ENCODE data around the gene CTCFL. TPM values are rescaled to one million over a fixed set of nuclear protein-coding genes. Genes with fewer than 3 reads are reported as not detected.
A peak's percentile ranks its signal among the peaks of the same experiment; 100 is the strongest.

The CTCFL gene
- total and polyA plus RNA-seq, 2 of the 13 experiments (the other 11 are each of a cell fraction or from before 2014, with no cell fraction given): 0.04 TPM; not detected in 1

DNA sequence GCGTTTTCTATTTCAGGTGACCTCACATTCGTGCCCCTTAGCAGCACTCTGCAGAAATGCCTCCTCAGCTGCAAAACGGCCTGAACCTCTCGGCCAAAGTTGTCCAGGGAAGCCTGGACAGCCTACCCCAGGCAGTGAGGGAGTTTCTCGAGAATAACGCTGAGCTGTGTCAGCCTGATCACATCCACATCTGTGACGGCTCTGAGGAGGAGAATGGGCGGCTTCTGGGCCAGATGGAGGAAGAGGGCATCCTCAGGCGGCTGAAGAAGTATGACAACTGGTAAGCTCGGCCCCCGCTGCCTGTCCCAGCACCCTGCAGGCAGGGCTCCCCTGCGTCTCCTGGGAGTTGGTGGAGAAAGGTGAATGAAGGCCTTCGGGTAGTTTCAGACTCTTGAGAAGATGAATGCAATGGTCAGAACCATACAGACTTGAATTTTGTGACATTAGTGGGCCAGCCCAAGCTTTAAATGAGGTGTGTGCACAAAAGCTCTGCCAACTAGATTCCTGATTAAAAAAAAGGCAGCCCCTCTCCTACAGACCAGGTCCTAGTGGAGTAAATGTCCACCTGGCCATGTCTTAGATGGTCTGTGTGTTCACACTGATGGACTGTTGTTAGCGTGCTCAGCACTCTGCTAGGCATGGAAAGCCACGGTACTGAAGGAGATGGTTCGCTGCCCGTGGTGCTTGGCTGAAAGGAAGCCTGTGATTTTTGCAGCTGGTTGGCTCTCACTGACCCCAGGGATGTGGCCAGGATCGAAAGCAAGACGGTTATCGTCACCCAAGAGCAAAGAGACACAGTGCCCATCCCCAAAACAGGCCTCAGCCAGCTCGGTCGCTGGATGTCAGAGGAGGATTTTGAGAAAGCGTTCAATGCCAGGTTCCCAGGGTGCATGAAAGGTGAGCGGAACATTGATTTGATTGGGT lies 36.7 kb upstream of the CTCFL start (continued):
- TF ChIP-seq, protein P1, sequence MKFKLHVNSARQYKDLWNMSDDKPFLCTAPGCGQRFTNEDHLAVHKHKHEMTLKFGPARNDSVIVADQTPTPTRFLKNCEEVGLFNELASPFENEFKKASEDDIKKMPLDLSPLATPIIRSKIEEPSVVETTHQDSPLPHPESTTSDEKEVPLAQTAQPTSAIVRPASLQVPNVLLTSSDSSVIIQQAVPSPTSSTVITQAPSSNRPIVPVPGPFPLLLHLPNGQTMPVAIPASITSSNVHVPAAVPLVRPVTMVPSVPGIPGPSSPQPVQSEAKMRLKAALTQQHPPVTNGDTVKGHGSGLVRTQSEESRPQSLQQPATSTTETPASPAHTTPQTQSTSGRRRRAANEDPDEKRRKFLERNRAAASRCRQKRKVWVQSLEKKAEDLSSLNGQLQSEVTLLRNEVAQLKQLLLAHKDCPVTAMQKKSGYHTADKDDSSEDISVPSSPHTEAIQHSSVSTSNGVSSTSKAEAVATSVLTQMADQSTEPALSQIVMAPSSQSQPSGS (CRISPR knock-in tag; IDR thresholded peaks at IDR 0.05): no peak
- TF ChIP-seq XBP1 (CRISPR knock-in tag; IDR thresholded peaks at IDR 0.05): 0 out of 2 replicates have a peak, but pooled peaks have one; percentile 43
- no peak; the same call in 1 of the 2 replicates for TF ChIP-seq ZFY (CRISPR knock-in tag; IDR thresholded peaks at IDR 0.05)
- TF ChIP-seq SCMH1 (CRISPR knock-in tag; IDR thresholded peaks at IDR 0.05; ENCODE audit: borderline replicate concordance): no peak
- TF ChIP-seq ZNF335 (CRISPR knock-in tag; IDR thresholded peaks at IDR 0.05): no peak
- TF ChIP-seq RBFOX2 (IDR thresholded peaks at IDR 0.05; ENCODE audit: low read depth, low read length): no peak
- TF ChIP-seq SYNCRIP (IDR thresholded peaks at IDR 0.05; ENCODE audit: insufficient read depth, low read depth, low read length): no peak
- TF ChIP-seq ZNF670 (CRISPR knock-in tag; IDR thresholded peaks at IDR 0.05; ENCODE audit: borderline replicate concordance): 0 out of 2 replicates have a peak, but pooled peaks have one; percentile 72
- TF ChIP-seq MEIS2 (CRISPR knock-in tag; IDR thresholded peaks at IDR 0.05): no peak
- no peak; the same call in 1 of the 2 replicates for TF ChIP-seq ZNF850 (CRISPR knock-in tag; conservative IDR thresholded peaks at IDR 0.05)
- peak; percentile 11; the same call in 1 of the 2 replicates for TF ChIP-seq ZNF430 (CRISPR knock-in tag; IDR thresholded peaks at IDR 0.05)
- TF ChIP-seq BCL6 (CRISPR knock-in tag; IDR thresholded peaks at IDR 0.05): no peak
- TF ChIP-seq POLR2AphosphoS2 (IDR thresholded peaks at IDR 0.05; ENCODE audit: low read depth, low read length): peak; percentile 34; the same call in 1 of the 2 replicates
- TF ChIP-seq ZNF891 (CRISPR knock-in tag; IDR thresholded peaks at IDR 0.05): peak; percentile 13; the same call in 1 of the 2 replicates
- no peak for TF ChIP-seq ZNF136 (CRISPR knock-in tag; IDR thresholded peaks at IDR 0.05; ENCODE audit: low read depth)
- TF ChIP-seq, protein P2, sequence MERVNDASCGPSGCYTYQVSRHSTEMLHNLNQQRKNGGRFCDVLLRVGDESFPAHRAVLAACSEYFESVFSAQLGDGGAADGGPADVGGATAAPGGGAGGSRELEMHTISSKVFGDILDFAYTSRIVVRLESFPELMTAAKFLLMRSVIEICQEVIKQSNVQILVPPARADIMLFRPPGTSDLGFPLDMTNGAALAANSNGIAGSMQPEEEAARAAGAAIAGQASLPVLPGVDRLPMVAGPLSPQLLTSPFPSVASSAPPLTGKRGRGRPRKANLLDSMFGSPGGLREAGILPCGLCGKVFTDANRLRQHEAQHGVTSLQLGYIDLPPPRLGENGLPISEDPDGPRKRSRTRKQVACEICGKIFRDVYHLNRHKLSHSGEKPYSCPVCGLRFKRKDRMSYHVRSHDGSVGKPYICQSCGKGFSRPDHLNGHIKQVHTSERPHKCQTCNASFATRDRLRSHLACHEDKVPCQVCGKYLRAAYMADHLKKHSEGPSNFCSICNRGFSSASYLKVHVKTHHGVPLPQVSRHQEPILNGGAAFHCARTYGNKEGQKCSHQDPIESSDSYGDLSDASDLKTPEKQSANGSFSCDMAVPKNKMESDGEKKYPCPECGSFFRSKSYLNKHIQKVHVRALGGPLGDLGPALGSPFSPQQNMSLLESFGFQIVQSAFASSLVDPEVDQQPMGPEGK (CRISPR knock-in tag; IDR thresholded peaks at IDR 0.05): no peak
- TF ChIP-seq ZNF33A (CRISPR knock-in tag; IDR thresholded peaks at IDR 0.05; ENCODE audit: borderline replicate concordance): peak; percentile 77; the same call in 1 of the 2 replicates
- TF ChIP-seq, protein P3, sequence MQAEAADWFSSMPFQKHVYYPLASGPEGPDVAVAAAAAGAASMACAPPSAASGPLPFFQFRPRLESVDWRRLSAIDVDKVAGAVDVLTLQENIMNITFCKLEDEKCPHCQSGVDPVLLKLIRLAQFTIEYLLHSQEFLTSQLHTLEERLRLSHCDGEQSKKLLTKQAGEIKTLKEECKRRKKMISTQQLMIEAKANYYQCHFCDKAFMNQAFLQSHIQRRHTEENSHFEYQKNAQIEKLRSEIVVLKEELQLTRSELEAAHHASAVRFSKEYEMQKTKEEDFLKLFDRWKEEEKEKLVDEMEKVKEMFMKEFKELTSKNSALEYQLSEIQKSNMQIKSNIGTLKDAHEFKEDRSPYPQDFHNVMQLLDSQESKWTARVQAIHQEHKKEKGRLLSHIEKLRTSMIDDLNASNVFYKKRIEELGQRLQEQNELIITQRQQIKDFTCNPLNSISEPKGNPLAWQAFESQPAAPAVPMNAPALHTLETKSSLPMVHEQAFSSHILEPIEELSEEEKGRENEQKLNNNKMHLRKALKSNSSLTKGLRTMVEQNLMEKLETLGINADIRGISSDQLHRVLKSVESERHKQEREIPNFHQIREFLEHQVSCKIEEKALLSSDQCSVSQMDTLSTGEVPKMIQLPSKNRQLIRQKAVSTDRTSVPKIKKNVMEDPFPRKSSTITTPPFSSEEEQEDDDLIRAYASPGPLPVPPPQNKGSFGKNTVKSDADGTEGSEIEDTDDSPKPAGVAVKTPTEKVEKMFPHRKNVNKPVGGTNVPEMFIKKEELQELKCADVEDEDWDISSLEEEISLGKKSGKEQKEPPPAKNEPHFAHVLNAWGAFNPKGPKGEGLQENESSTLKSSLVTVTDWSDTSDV (CRISPR knock-in tag; IDR thresholded peaks at IDR 0.05): no peak; the same call in 1 of the 2 replicates
- no peak for TF ChIP-seq SIX4 (CRISPR knock-in tag; IDR thresholded peaks at IDR 0.05)
